ENCODE data around the gene KMT5C. TPM values are rescaled to one million over a fixed set of nuclear protein-coding genes. Genes with fewer than 3 reads are reported as not detected.

KMT5C gene
- total and polyA plus RNA-seq, 2 experiments from 2014 or later = 14.2 to 34.3 TPM

GRCh38 chr19:55304980-55305379 lies 34.7 kb upstream of the KMT5C start:
- Histone ChIP-seq H3K27me3 (ENCODE audit: insufficient read depth) (no peaks in the 10 kb centered on the region), H3K4me3 (no peak overlapping the region), H3K4me1 (ENCODE audit: insufficient read depth) (peaks cover 10% of the 10 kb centered on the region), H2AFZ (no peak overlapping the region), H3K27ac (ENCODE audit: low read depth) (0 out of 2 replicates have a peak overlapping the region, but pooled peaks have one; percentile 39), H3K4me2 (0 out of 2 replicates have a peak overlapping the region, but pooled peaks have one; percentile 26), H3K79me2 (replicated peaks; ENCODE audit: insufficient read depth) (no peaks in the 10 kb centered on the region), H4K20me1 (replicated peaks; ENCODE audit: insufficient read depth) (no peaks in the 10 kb centered on the region; the same call in 1 of the 2 replicates), H3F3A (replicated peaks; ENCODE audit: low read depth) (peaks cover 20% of the 10 kb centered on the region), H3K36me3 (ENCODE audit: insufficient read depth) (peaks cover 11% of the 10 kb centered on the region), H3K9me2 (ENCODE audit: insufficient read depth) (no peaks in the 10 kb centered on the region)
- DNase-seq (ENCODE audit: low spot score) = peak; percentile 86
- H3K27me3 Mint-ChIP-seq (ENCODE audit: insufficient read depth, low read depth, poor library complexity) = peaks cover 18% of the 10 kb centered on the region
- peak overlapping the region; percentile 42; the same call in 1 of the 2 replicates for H3K27ac Mint-ChIP-seq
- TF ChIP-seq ZNF462 (CRISPR knock-in tag; IDR thresholded peaks at IDR 0.05) (no peak), STAT1 (IDR thresholded peaks at IDR 0.05; ENCODE audit: unreplicated experiment) (no peak), ETS1 (IDR thresholded peaks at IDR 0.05) (no peak), REST (IDR thresholded peaks at IDR 0.05; ENCODE audit: unreplicated experiment) (no peak), ZNF331 (CRISPR knock-in tag; IDR thresholded peaks at IDR 0.05; ENCODE audit: low read depth) (no peak), POLR2AphosphoS5 (IDR thresholded peaks at IDR 0.05; ENCODE audit: low read depth) (no peak), ZNF114 (CRISPR knock-in tag; IDR thresholded peaks at IDR 0.05) (no peak), JUNB (IDR thresholded peaks at IDR 0.05; ENCODE audit: unreplicated experiment) (no peak), CREB1 (CRISPR knock-in tag; IDR thresholded peaks at IDR 0.05; ENCODE audit: low read depth) (no peak), EZH2phosphoT487 (IDR thresholded peaks at IDR 0.05; ENCODE audit: unreplicated experiment) (no peak), CTCF (conservative IDR thresholded peaks at IDR 0.05; ENCODE audit: low read depth in 2 of 2) (no peak), NANOG (IDR thresholded peaks at IDR 0.05; ENCODE audit: borderline replicate concordance) (no peak), EZH2 (IDR thresholded peaks at IDR 0.05; ENCODE audit: low read depth, unreplicated experiment) (no peak)
- H3K4me1 Mint-ChIP-seq = peaks cover 20% of the 10 kb centered on the region
- peak; percentile 79 for ATAC-seq
- H3K36me3 Mint-ChIP-seq (ENCODE audit: low read depth) = peaks cover 60% of the 10 kb centered on the region
- H3K9me3 Mint-ChIP-seq = no peaks in the 10 kb centered on the region; the same call in 2 of the 3 replicates
- H3K4me3 Mint-ChIP-seq = no peak overlapping the region

Data from GM23338 (cell line).